Stimulated activated CD8-positive, alpha-beta memory T cell treated with anti-CD3 and anti-CD28 coated beads, Interleukin-7, amount 100 ng/mL, for 48 hours (primary cell): Measurements from ENCODE around the gene ADAM15.

Source experiments
- DNase-seq, 2 donors: peaks; one replicate each; pipeline ENCODE4 v3.0.0-alpha.2; 2020; ENCODE audit warnings: low read depth in 1 of 2; ENCODE audit errors: extremely low read depth in 1 of 2

The ADAM15 gene

GRCh38 chr1:155050560-155051341 is at the start of gene ADAM15:
Gene ADAM15 (plus strand): TSS chr1:155051316. CDS start chr1:155051387, 71 bp downstream.
- DNase-seq: peak; percentile 58 to 72

DNA sequence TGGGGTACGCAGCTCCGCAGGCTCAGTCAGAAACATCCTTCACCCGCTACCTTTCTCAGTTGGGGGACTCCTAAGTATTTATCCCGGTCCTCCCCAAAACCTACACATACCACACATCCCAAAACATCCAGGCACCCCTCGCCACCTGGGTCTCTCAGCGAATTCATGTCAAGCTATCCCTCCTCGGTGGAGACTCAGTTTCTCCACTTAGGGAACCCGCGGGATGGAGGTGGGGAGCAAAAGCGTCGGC is 49.8 kb upstream of the ADAM15 start:
- DNase-seq: no peak

DNA sequence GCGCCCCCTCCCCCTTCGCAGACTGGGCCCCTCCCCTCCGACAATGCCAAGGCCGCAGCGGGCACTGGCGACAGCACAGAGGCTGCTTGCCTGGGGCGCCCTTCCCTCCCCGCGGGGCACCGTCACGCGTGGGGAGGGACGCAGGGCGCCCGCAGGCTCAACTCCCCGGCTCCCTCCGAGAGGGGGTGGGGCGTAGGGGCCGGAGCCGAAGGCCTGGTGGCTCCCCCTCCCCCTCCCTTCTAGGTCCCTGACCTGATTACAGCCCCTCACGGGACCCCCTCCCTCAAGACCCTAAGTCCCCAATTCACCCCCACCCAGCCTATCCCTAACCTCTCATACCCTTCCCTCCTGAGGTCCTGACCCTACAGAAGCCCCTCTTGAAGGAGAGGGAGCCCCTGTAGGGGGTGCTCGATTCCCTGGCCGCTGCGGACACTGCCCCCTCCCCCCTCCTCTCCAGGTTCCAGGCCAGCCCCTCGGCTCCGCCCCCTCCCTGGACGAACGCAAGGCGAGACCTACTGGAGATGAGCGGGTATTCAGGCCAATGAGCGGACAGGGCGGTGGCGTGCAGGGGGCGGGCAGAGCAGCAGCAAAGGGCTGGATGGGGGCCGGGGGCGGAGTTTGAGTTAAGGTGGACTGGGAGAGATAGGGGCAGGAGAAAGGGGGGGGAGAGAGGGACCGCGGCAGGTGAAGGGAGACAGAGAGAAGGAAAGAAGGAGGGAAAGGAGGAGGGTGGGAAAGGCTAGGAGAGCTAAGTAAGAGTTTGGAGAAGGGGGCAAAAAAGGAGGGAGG is 49.2 kb upstream of the ADAM15 start:
- peak; percentile 95 to 100 for DNase-seq

GRCh38 chr1:155002464-155003226 is 48.5 kb upstream of the ADAM15 start, which contains the start of gene ZBTB7B:
Gene ZBTB7B (plus strand): TSS chr1:155002802. CDS start chr1:155014661, 11,859 bp downstream.
- DNase-seq: no peak

- no peak for DNase-seq
Measured at GRCh38 chr1:155003227-155003765, 47.8 kb upstream of the ADAM15 start.

DNA sequence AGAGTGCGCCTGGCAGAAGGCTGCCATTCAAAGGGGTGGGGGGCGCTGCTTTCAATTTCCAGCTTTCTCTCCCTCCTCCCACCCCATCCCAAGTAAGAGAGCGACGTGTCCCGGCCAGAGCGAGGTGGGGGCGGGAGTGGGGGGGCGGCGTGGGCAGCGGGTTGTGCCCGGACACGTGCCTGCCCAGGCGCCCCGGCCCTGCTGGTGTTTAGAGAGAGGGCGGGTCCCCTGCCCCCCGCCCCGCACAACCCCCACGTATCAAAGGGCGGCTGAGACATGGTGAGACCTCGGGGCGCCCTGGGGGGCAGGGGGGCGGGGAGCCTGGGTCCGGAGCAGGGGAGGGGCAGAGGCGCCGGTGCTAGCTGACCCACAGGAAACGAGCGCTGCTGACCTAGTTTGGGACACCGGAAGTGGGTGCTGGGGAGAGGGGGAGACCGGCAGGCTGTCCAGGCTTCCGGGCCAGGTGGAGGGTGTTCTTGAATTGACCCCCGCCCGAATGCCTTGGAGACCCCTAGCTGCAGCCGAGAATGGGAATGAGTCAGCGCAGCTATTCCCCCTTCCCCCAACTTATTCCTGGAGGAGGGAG is 47.3 kb upstream of the ADAM15 start:
- no peak for DNase-seq

GRCh38 chr1:155004352-155005075 is 46.6 kb upstream of the ADAM15 start:
- DNase-seq: no peak

DNA sequence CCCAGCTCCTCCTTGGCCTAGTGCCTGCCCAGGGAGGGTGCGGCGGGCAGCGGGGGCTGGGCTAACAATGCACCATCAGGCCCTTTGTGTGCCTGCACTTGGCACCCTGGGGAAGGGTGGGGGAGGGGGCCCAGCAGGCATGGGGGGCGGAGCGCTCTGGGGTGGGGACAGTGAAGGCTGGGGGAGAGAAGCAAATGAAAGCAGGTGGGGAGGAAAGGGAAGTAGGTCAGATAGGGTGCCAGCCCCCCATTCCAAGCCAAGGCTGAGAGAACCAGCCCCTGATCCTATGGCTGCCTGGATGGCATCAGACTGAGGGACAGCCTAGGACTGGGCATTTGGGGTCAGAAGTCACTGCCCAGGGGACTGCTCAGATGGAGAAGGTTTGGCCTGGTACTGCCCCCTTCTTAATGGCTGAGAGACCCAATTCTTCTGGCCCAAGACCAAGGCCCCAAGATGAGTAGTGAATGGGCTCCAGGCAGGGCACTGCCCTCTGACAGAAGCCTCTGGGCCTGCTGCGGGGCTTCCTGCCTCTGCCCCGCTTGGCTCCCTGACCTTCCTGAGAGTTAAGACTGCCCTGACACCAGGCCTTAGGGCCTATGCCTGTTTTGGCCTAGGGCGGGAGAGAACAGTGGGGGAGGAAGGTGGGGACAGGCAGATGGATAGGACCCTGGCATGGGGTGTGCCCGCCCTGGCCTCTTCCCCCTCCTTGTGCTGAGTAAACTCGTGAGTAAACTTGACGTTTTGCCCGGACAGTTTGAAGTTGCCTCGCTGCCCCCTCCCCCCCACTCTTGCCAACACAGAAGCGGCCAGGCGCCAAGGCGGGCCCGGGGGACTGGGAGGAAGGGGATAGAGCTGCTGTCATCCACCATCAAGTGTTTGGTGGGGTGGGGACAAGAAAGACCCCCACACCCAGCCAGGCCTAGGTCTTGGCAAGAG is 45.8 kb upstream of the ADAM15 start:
- no peak for DNase-seq

DNA sequence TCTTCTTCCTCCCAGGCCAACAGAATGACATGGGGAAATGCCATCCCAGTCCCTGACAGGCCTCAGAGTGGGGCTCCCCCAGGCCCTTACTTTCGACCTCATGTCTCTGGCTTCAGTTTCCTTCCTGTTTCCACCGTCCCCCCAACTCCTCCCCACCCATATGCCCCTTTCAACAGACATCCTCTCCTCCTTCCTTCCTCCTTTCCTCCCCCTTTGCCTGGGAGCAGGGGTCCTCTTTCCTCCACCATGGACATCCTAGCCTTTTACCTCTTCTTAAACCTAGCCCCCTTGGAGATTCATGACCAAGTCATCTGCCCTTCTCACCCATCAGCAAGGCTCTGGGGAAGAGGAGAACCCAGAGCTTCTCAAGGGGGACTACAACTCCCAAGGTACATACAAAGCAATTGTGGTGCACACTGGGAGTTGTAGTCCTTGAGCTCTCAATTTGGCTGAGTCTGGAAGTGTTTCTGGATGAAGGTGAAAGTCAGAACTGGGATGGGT is 44.5 kb upstream of the ADAM15 start:
- no peak for DNase-seq

GRCh38 chr1:155007251-155007828 is 43.8 kb upstream of the ADAM15 start:
- DNase-seq: no peak

DNA sequence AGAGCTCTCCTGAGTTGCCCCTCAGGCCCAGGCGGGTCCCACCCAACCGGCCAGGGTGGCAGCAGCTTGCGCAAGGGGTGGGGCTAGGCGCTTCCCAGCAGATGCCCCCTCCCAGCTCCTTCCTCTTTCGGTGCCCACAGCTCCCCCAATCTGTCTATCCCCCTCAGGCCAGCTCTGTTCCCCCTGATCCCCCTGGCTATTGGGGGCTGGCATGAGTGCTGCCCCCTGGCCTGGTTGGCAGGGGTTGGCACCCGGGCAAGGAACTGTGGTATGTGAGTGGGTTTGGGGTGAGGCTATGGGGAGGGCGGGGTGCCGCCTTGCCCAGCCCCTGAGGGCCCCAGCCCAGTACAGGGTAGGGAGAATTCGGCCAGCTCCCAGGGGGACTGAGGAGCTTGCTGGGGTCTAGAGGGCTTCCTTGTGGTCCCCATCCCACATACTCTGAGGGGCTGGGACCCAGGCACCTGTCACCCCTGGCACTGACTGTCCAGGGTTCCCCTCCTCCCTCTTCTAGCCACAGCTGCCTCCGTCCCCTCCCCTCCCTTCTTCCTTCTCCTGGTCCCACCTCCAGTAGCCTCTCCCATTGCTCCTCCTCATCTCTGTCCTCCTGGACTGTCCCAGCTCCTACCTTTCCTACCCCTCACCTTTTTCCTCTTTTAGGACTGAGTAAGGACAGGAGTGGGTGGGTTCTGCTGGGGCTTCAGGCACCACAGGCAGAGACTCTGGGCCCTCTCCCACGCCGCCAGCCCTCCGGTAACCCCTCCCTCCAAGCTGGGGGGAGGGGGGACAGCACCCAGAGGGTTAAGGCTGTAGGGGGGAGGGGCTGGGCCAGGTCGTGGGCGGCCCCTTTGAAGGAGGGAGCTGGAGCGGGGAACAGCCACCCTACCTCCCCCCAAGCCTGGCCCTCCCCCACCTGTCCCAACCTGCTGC is 42.8 kb upstream of the ADAM15 start:
- no peak for DNase-seq

DNA sequence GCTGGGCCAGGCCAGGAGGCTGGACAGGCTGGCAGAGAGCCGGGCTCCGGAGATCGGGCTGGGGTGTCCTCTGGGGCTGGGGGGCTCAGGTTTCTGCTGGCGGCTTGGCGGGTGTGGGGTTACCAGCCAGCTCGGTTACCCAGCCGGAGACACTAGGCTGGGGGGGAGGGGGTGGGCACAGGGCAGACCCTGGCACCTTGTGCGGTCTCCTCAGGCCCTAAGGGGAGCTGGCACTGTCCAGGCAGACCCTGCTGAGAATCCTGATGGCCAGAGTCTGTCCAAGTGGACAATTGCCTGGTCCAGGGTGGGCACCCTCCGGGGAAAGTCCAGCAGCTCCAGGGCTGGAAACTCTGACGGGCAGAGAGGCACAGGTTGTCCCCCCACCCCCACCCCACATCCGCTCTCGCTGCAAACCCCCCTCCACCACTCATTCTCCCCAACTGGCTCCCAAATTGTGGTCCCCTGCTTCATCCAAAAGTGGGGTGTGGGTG is 41.9 kb upstream of the ADAM15 start:
- DNase-seq: no peak

GRCh38 chr1:155009742-155010141 is 41.4 kb upstream of the ADAM15 start:
- no peak for DNase-seq

DNA sequence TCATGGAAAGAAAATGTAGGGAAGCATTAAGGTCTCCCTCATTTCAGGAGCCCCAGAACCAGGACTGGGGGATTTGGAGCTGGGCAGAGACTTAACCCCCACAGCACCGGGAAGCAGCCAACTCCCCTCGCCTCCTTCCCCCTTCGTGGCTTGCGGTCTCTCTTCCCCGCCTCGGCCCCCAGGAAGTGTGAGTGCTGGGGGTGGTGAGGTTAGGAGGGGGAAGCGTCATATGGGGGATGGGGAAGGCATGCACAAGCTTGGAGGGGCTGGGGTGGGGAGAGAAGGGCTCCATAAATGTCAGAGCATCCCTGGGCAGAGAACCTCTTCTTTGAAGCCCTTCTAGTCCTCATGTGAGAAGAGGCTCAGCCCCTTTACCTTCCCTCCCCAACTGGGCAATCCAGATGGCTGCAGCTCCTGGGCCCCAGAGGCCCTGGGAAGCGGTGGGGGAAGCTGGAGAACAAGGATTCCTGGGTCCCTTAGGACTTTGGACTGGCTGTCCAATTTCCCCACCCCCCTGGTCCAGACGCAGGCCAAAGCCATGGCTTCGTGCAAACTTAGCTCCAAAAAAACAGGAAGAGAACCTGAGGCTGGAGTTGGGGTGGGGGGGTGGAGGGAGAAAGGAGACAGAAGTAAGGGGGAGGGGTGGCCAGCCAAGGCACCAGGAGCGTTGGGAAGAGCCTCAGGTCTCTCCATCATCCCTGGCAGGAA is 40.8 kb upstream of the ADAM15 start:
- DNase-seq: no peak

DNA sequence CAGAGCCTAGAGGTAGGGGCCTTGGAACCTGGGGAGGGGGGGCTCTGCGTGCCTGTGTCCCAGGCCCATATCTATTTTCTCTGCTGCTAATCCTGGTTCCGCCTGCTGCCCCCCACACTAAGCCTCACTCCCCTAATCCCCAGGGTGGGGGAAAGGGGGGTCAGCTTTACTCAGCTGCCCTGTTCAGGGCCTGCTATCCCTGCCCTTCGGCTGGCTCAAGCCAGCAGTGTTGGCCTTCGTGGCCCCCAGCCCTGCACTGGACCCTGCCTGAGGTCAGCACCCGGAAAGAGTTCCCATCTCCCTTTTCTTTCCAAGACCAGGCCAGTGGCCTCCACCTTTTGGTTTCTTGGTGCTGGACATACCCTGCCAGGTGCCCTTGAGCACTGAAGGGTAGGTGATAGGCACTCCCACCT is 40.1 kb upstream of the ADAM15 start:
- no peak for DNase-seq

- no peak for DNase-seq
Measured at GRCh38 chr1:155011437-155012025, 39.6 kb upstream of the ADAM15 start.
